Activated CD4-positive, alpha-beta T cell treated with anti-CD3 and anti-CD28 coated beads, Interleukin-2, amount 10 ng/mL, durations not matched to agents 7 days and 5 days (primary cell): ENCODE results near the gene KDM8. TPM values are rescaled to one million over a fixed set of nuclear protein-coding genes. Genes with fewer than 3 reads are reported as not detected.
"Not testable (repeated sequence)": the region's sequence is repeated elsewhere in the genome, so short reads cannot be mapped to it uniquely, and the experiment has no call there.

Source experiments
- CTCF ChIA-PET: fragments of 350-600 bp; sonication (Branson Sonifier 250); formaldehyde crosslinking; loops from one replicate; lab custom pipeline; 2021; ENCODE audit warnings: antibody characterized with exemption; lab: Charles Lee
- POLR2A ChIA-PET: fragments of 350-600 bp; sonication (Branson Sonifier 250); formaldehyde crosslinking; loops from one replicate; lab custom pipeline; 2021; ENCODE audit warnings: antibody characterized with exemption; lab: Charles Lee
- DNase-seq: peaks from one replicate; pipeline ENCODE4 v3.0.0-alpha.2; 2020
- H3K27ac Mint-ChIP-seq: one replicate; pipeline ENCODE4 v1.8.0; 2021; ENCODE audit warnings: mild to moderate bottlenecking, moderate library complexity, mixed read lengths
- H3K27me3 Mint-ChIP-seq: one replicate; pipeline ENCODE4 v1.8.0; 2021; ENCODE audit warnings: mixed read lengths
- H3K36me3 Mint-ChIP-seq: one replicate; pipeline ENCODE4 v1.8.0; 2021; ENCODE audit warnings: low read depth, mixed read lengths
- H3K4me1 Mint-ChIP-seq: one replicate; pipeline ENCODE4 v1.8.0; 2021; ENCODE audit warnings: mixed read lengths
- H3K4me3 Mint-ChIP-seq: one replicate; pipeline ENCODE4 v1.8.0; 2021; ENCODE audit warnings: mild to moderate bottlenecking, moderate library complexity, mixed read lengths
- H3K9me3 Mint-ChIP-seq: one replicate; pipeline ENCODE4 v1.8.0; 2021; ENCODE audit warnings: mixed read lengths
- total RNA-seq, 2 experiments: library from RNA; stranded (reverse); gene quantifications; one replicate each; pipeline ENCODE4 v1.2.3, GENCODE V29; 2021

Gene KDM8
- total RNA-seq, 2 experiments from 2014 or later: 22.5 to 25.0 TPM

- POLR2A ChIA-PET: no interaction called here
- no peak for DNase-seq
- H3K36me3 Mint-ChIP-seq: peaks cover 69% of the 10 kb centered on the region
- H3K4me3 Mint-ChIP-seq: peak overlapping the region; percentile 55
- H3K27ac Mint-ChIP-seq: peak overlapping the region; percentile 86
- peaks cover 99% of the 10 kb centered on the region for H3K4me1 Mint-ChIP-seq
- H3K27me3 Mint-ChIP-seq: no peaks in the 10 kb centered on the region
- H3K9me3 Mint-ChIP-seq: peaks cover 3% of the 10 kb centered on the region
- CTCF ChIA-PET: interaction anchor here (1.1 to 3.0 kb wide), 6 partner anchors 7 to 165 kb away, joined by 3 to 15 read pairs (median 4); no protein-coding TSS in a partner anchor
These were observed 39.1 kb downstream of the KDM8 start for GRCh38 chr16:27242398-27242797.

- H3K36me3 Mint-ChIP-seq: peaks cover 74% of the 10 kb centered on the region
These were observed 39.7 kb downstream of the KDM8 start for GRCh38 chr16:27242868-27243590.

GRCh38 chr16:27243725-27244362, 40.5 kb downstream of the KDM8 start:
- Mint-ChIP-seq H3K36me3 (peaks cover 73% of the 10 kb centered on the region), H3K9me3 (peaks cover 3% of the 10 kb centered on the region), H3K27ac (peak overlapping the region; percentile 82), H3K4me3 (peak overlapping the region; percentile 14), H3K27me3 (no peaks in the 10 kb centered on the region), H3K4me1 (peaks cover 93% of the 10 kb centered on the region)
- no peak for DNase-seq
- ChIA-PET POLR2A (interaction anchor here (0.5 to 0.9 kb wide), 2 partner anchors 74 to 1211 kb away, joined by 4 to 6 read pairs; no protein-coding TSS in a partner anchor), CTCF (interaction anchor here (1.0 to 3.0 kb wide), 4 partner anchors 9 to 164 kb away, joined by 3 to 15 read pairs (median 10); no protein-coding TSS in a partner anchor)

More at GRCh38 chr16:27242868-27243590, 39.7 kb downstream of the KDM8 start:
- Mint-ChIP-seq H3K27me3 (no peaks in the 10 kb centered on the region), H3K4me1 (peaks cover 96% of the 10 kb centered on the region), H3K4me3 (peak overlapping the region; percentile 55), H3K9me3 (peaks cover 3% of the 10 kb centered on the region), H3K27ac (peak overlapping the region; percentile 86)
- ChIA-PET POLR2A (no interaction called here), CTCF (interaction anchor here (1.1 to 3.0 kb wide), 6 partner anchors 8 to 164 kb away, joined by 3 to 15 read pairs (median 4); no protein-coding TSS in a partner anchor)
- peak; percentile 48 for DNase-seq

GRCh38 chr16:27244363-27244755, 41.0 kb downstream of the KDM8 start:
- Mint-ChIP-seq H3K4me3 (peak overlapping the region; percentile 31), H3K36me3 (peaks cover 71% of the 10 kb centered on the region), H3K4me1 (peaks cover 88% of the 10 kb centered on the region), H3K9me3 (peaks cover 3% of the 10 kb centered on the region), H3K27me3 (no peaks in the 10 kb centered on the region), H3K27ac (peak overlapping the region; percentile 82)
- CTCF ChIA-PET: interaction anchor here (1.0 to 3.0 kb wide), 3 partner anchors 9 to 14 kb away, joined by 4 to 15 read pairs (median 15); no protein-coding TSS in a partner anchor
- DNase-seq: no peak
- POLR2A ChIA-PET: interaction anchor here (0.5 to 0.9 kb wide), 2 partner anchors 73 to 1212 kb away, joined by 4 to 6 read pairs; no protein-coding TSS in a partner anchor

- DNase-seq: no peak
- H3K27ac Mint-ChIP-seq: peak overlapping the region; percentile 65
- peaks cover 70% of the 10 kb centered on the region for H3K36me3 Mint-ChIP-seq
- POLR2A ChIA-PET: no interaction called here
- CTCF ChIA-PET: interaction anchor here (1.9 kb wide), 1 partner anchor 11 kb away, joined by 5 read pairs; no protein-coding TSS in a partner anchor
- H3K4me1 Mint-ChIP-seq: peaks cover 83% of the 10 kb centered on the region
- no peaks in the 10 kb centered on the region for H3K27me3 Mint-ChIP-seq
- no peak overlapping the region for H3K4me3 Mint-ChIP-seq
- peaks cover 3% of the 10 kb centered on the region for H3K9me3 Mint-ChIP-seq
These were observed 42.2 kb downstream of the KDM8 start for GRCh38 chr16:27245276-27246172.

- H3K27me3 Mint-ChIP-seq: no peaks in the 10 kb centered on the region
- H3K4me1 Mint-ChIP-seq: peaks cover 77% of the 10 kb centered on the region
- peaks cover 3% of the 10 kb centered on the region for H3K9me3 Mint-ChIP-seq
- H3K27ac Mint-ChIP-seq: peak overlapping the region; percentile 65
- peaks cover 67% of the 10 kb centered on the region for H3K36me3 Mint-ChIP-seq
- POLR2A ChIA-PET: no interaction called here
- no peak overlapping the region for H3K4me3 Mint-ChIP-seq
- no peak for DNase-seq
- CTCF ChIA-PET: interaction anchor here (0.9 to 1.9 kb wide), 3 partner anchors 10 to 27 kb away, joined by 3 to 5 read pairs (median 3); no protein-coding TSS in a partner anchor
These were observed 43.1 kb downstream of the KDM8 start for GRCh38 chr16:27246439-27246838.

- POLR2A ChIA-PET, DNase-seq, H3K9me3 Mint-ChIP-seq, H3K4me3 Mint-ChIP-seq, H3K27ac Mint-ChIP-seq, H3K27me3 Mint-ChIP-seq: not testable (repeated sequence)
- H3K4me1 Mint-ChIP-seq: peaks cover 77% of the 10 kb centered on the region
- H3K36me3 Mint-ChIP-seq: peaks cover 68% of the 10 kb centered on the region
- CTCF ChIA-PET: interaction anchor here (0.9 to 1.2 kb wide), 2 partner anchors 10 to 26 kb away, joined by 3 read pairs; no protein-coding TSS in a partner anchor
These were observed 43.8 kb downstream of the KDM8 start for GRCh38 chr16:27247076-27247475.

- Mint-ChIP-seq H3K27me3 (no peaks in the 10 kb centered on the region), H3K4me3 (no peak overlapping the region), H3K4me1 (peaks cover 76% of the 10 kb centered on the region), H3K9me3 (peaks cover 3% of the 10 kb centered on the region), H3K36me3 (peaks cover 68% of the 10 kb centered on the region), H3K27ac (peak overlapping the region; percentile 1)
- CTCF ChIA-PET: interaction anchor here (0.6 to 4.9 kb wide), 2 partner anchors 13 to 335 kb away, joined by 3 to 26 read pairs; no protein-coding TSS in a partner anchor
- no peak for DNase-seq
- POLR2A ChIA-PET: interaction anchor here (0.6 kb wide), 1 partner anchor 65 kb away, joined by 3 read pairs; no protein-coding TSS in a partner anchor
These were observed 44.7 kb downstream of the KDM8 start for GRCh38 chr16:27248036-27248435.

GRCh38 chr16:27248886-27249285, 45.6 kb downstream of the KDM8 start:
- POLR2A ChIA-PET, H3K27me3 Mint-ChIP-seq, H3K4me3 Mint-ChIP-seq, H3K9me3 Mint-ChIP-seq, DNase-seq, H3K27ac Mint-ChIP-seq: not testable (repeated sequence)
- CTCF ChIA-PET: interaction anchor here (0.7 to 4.9 kb wide), 4 partner anchors 9 to 29 kb away, joined by 3 to 26 read pairs (median 6); no protein-coding TSS in a partner anchor
- peaks cover 73% of the 10 kb centered on the region for H3K36me3 Mint-ChIP-seq
- peaks cover 76% of the 10 kb centered on the region for H3K4me1 Mint-ChIP-seq

GRCh38 chr16:27251541-27252205, 48.3 kb downstream of the KDM8 start:
- POLR2A ChIA-PET: no interaction called here
- no peak overlapping the region for H3K27ac Mint-ChIP-seq
- no peak overlapping the region for H3K4me3 Mint-ChIP-seq
- peaks cover 3% of the 10 kb centered on the region for H3K9me3 Mint-ChIP-seq
- H3K27me3 Mint-ChIP-seq: no peaks in the 10 kb centered on the region
- H3K36me3 Mint-ChIP-seq: peaks cover 76% of the 10 kb centered on the region
- no peak for DNase-seq
- CTCF ChIA-PET: interaction anchor here (1.3 to 4.9 kb wide), 3 partner anchors 16 to 32 kb away, joined by 3 to 26 read pairs (median 3); no protein-coding TSS in a partner anchor
- H3K4me1 Mint-ChIP-seq: peaks cover 71% of the 10 kb centered on the region

- CTCF ChIA-PET: interaction anchor here (4.9 kb wide), 1 partner anchor 17 kb away, joined by 26 read pairs; no protein-coding TSS in a partner anchor
- H3K4me1 Mint-ChIP-seq: peaks cover 66% of the 10 kb centered on the region
- H3K27ac Mint-ChIP-seq: no peak overlapping the region
- POLR2A ChIA-PET: no interaction called here
- peaks cover 2% of the 10 kb centered on the region for H3K9me3 Mint-ChIP-seq
- H3K4me3 Mint-ChIP-seq: no peak overlapping the region
- H3K27me3 Mint-ChIP-seq: no peaks in the 10 kb centered on the region
- H3K36me3 Mint-ChIP-seq: peaks cover 75% of the 10 kb centered on the region
- DNase-seq: no peak
These were observed 48.9 kb downstream of the KDM8 start for GRCh38 chr16:27252206-27252585.
